Loucy (cell line): ENCODE measurements around the gene COL4A5.

Experiments
- H2AFZ ChIP-seq: fragments of 200-600 bp; sonication (generic); 2 replicates; pipeline ENCODE4 v1.6.0; 2016; ENCODE audit warnings: antibody characterized with exemption, mild to moderate bottlenecking, low read length, moderate library complexity
- H3F3A ChIP-seq: fragments of 200-600 bp; 2 replicates; pipeline ENCODE4 v1.6.0; 2016; ENCODE audit warnings: antibody characterized with exemption, low read depth, mild to moderate bottlenecking
- H3K27me3 ChIP-seq: fragments of 200-600 bp; sonication (generic); 2 replicates; pipeline ENCODE4 v1.6.1; 2014; ENCODE audit warnings: low read length, mild to moderate bottlenecking; ENCODE audit not compliant: insufficient read depth, poor library complexity, severe bottlenecking
- H3K36me3 ChIP-seq: fragments of 200-600 bp; sonication (generic); 2 replicates; pipeline ENCODE4 v1.6.1; 2016; ENCODE audit warnings: low read length; ENCODE audit not compliant: insufficient read depth
- H3K4me1 ChIP-seq: fragments of 200-600 bp; sonication (generic); 2 replicates; pipeline ENCODE4 v1.5.1; 2014; ENCODE audit warnings: low read length, mild to moderate bottlenecking; ENCODE audit not compliant: insufficient read depth, poor library complexity, severe bottlenecking
- H3K4me2 ChIP-seq: fragments of 200-600 bp; sonication (generic); 2 replicates; pipeline ENCODE4 v1.6.0; 2014; ENCODE audit warnings: antibody characterized with exemption, low read length, low read depth, mild to moderate bottlenecking; ENCODE audit not compliant: poor library complexity, severe bottlenecking
- H3K4me3 ChIP-seq: fragments of 200-600 bp; sonication (generic); 2 replicates; pipeline ENCODE4 v1.5.1; 2014; ENCODE audit warnings: low read length, mild to moderate bottlenecking, mixed read lengths; ENCODE audit not compliant: poor library complexity, severe bottlenecking
- H3K79me2 ChIP-seq: fragments of 200-600 bp; sonication (generic); 2 replicates; pipeline ENCODE4 v1.6.1; 2014; ENCODE audit warnings: low read length; ENCODE audit not compliant: insufficient read depth
- H3K9ac ChIP-seq: fragments of 200-600 bp; sonication (generic); 2 replicates; pipeline ENCODE4 v1.6.0; 2014; ENCODE audit warnings: mild to moderate bottlenecking, low read depth, low read length, moderate library complexity; ENCODE audit not compliant: poor library complexity, severe bottlenecking
- H3K9me2 ChIP-seq: fragments of 200-600 bp; sonication (generic); replicated peaks from 2 replicates; pipeline ENCODE4 v1.6.1; 2016; ENCODE audit warnings: low read depth, low read length, mixed read lengths
- H3K9me3 ChIP-seq: fragments of 200-600 bp; sonication (generic); 2 replicates; pipeline ENCODE4 v1.6.1; 2014; ENCODE audit warnings: mild to moderate bottlenecking, antibody characterized with exemption, low read length, low read depth; ENCODE audit not compliant: insufficient read depth
- H4K20me1 ChIP-seq: fragments of 200-600 bp; sonication (generic); 2 replicates; pipeline ENCODE4 v1.6.0; 2014; ENCODE audit warnings: antibody characterized with exemption, low read length, mild to moderate bottlenecking; ENCODE audit not compliant: insufficient read depth, poor library complexity, severe bottlenecking
- EZH2phosphoT487 ChIP-seq: fragments of 200-600 bp; IDR thresholded peaks from 2 replicates; pipeline ENCODE4 v1.6.1; 2018; ENCODE audit warnings: antibody characterized with exemption, mild to moderate bottlenecking, moderate library complexity, borderline replicate concordance
- TF ChIP-seq, protein P1 (sequence below): fragments of 200-600 bp; sonication (generic); conservative IDR thresholded peaks from 2 replicates; pipeline ENCODE4 v1.5.1; 2014; ENCODE audit warnings: mild to moderate bottlenecking, antibody characterized with exemption, low read length

COL4A5 gene

DNA sequence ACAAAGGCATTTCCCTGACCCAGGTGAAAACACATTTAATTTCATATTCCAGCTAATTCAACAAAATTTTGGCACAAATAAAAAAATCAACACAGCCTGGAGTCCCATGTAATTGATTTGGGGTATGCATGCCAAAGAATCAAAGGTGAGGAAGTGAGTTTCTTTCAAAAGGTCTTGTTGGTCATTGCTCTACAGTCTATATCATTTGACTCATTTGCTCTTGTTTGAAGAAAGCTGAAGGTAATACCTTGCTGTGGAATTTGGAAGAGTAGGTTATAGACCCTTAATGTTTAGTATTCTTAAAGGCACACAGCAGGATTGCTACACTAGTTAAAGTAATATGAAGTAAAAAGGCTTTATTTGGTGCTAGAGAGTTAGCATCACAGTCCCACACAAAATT, 26.9 kb upstream of the COL4A5 start:
- no peaks in the 10 kb centered on the region for H3K9me2 ChIP-seq
- no peak overlapping the region for H3K4me3 ChIP-seq
- H3K4me2 ChIP-seq: no peak overlapping the region
- no peaks in the 10 kb centered on the region for H4K20me1 ChIP-seq
- no peak for TF ChIP-seq EZH2phosphoT487
- TF ChIP-seq, protein P1, sequence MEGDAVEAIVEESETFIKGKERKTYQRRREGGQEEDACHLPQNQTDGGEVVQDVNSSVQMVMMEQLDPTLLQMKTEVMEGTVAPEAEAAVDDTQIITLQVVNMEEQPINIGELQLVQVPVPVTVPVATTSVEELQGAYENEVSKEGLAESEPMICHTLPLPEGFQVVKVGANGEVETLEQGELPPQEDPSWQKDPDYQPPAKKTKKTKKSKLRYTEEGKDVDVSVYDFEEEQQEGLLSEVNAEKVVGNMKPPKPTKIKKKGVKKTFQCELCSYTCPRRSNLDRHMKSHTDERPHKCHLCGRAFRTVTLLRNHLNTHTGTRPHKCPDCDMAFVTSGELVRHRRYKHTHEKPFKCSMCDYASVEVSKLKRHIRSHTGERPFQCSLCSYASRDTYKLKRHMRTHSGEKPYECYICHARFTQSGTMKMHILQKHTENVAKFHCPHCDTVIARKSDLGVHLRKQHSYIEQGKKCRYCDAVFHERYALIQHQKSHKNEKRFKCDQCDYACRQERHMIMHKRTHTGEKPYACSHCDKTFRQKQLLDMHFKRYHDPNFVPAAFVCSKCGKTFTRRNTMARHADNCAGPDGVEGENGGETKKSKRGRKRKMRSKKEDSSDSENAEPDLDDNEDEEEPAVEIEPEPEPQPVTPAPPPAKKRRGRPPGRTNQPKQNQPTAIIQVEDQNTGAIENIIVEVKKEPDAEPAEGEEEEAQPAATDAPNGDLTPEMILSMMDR: no peak
- H3K9ac ChIP-seq: no peak overlapping the region
- no peaks in the 10 kb centered on the region for H3K27me3 ChIP-seq
- H3K36me3 ChIP-seq: no peaks in the 10 kb centered on the region
- no peak overlapping the region for H2AFZ ChIP-seq
- no peaks in the 10 kb centered on the region for H3F3A ChIP-seq
- no peaks in the 10 kb centered on the region for H3K79me2 ChIP-seq
- H3K4me1 ChIP-seq: no peaks in the 10 kb centered on the region
- no peaks in the 10 kb centered on the region for H3K9me3 ChIP-seq

DNA sequence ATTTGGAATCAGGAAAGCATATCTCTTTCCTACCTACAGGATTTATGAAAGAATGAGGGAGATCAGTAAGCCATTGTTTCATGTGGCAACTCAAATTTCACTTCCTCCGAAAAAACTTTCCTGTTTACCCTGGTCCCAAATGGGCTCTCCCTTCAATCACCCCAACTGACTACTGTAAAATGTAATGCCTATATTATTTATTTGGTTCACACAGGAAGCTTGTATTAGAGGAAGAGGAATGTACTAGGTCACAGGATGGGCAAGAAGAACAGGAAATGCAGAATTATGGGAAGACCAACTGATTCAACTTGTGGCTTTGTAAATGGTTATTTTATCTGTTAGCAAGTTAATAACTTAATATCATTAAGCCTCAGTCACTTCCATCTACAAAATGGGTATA, 24.5 kb upstream of the COL4A5 start:
- Histone ChIP-seq H3K9ac (no peak overlapping the region), H3F3A (no peaks in the 10 kb centered on the region), H3K9me3 (no peaks in the 10 kb centered on the region)

DNA sequence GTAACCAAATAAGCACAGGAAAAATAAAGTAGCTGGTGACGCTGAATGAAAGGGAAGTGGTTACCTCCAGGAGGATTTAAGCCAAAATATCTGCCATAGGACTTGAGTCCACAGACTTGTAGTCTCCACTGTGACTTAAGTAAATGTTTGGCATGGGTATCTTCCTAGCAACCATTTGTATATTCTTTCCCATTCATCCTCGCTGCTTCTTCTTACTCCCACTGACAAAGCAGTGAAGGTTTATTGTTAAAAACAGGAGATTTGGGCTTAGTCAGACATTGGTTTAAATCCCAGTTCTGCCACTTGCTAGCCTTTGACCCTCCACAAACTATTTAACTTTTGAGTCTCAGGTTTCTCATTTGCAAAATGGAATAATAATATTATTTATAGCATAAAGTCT, 23.7 kb upstream of the COL4A5 start:
- Histone ChIP-seq H3K4me3 (no peak overlapping the region), H3K27me3 (no peaks in the 10 kb centered on the region), H3K9me3 (no peaks in the 10 kb centered on the region), H3K4me2 (no peak overlapping the region), H3K36me3 (no peaks in the 10 kb centered on the region), H3K9me2 (no peaks in the 10 kb centered on the region), H3K79me2 (no peaks in the 10 kb centered on the region), H3K4me1 (no peaks in the 10 kb centered on the region), H3K9ac (no peak overlapping the region), H2AFZ (no peak overlapping the region), H3F3A (no peaks in the 10 kb centered on the region), H4K20me1 (no peaks in the 10 kb centered on the region)
- no peak for TF ChIP-seq EZH2phosphoT487
- TF ChIP-seq, protein P1: no peak

More for the DNA sequence above, 24.5 kb upstream of the COL4A5 start:
- H3K4me2 ChIP-seq: no peak overlapping the region
- H3K4me3 ChIP-seq: no peak overlapping the region
- H3K36me3 ChIP-seq: no peaks in the 10 kb centered on the region
- H4K20me1 ChIP-seq: no peaks in the 10 kb centered on the region
- no peaks in the 10 kb centered on the region for H3K4me1 ChIP-seq
- H3K79me2 ChIP-seq: no peaks in the 10 kb centered on the region
- H2AFZ ChIP-seq: no peak overlapping the region
- TF ChIP-seq, protein P1: no peak
- TF ChIP-seq EZH2phosphoT487: no peak
- H3K27me3 ChIP-seq: no peaks in the 10 kb centered on the region
- no peaks in the 10 kb centered on the region for H3K9me2 ChIP-seq
